Hematopoietic multipotent progenitor cell treated with erythropoietin and hydrocortisone succinate and interleukin-3 and kit ligand, for 4 days (in vitro differentiated cells): Measurements from ENCODE around the gene STEAP1B.
A peak's percentile ranks its signal among the peaks of the same experiment; 100 is the strongest.
"Not testable (repeated sequence)": the region's sequence is repeated elsewhere in the genome, so short reads cannot be mapped to it uniquely, and the experiment has no call there.

ENCODE experiments used
- DNase-seq: peaks from one replicate; pipeline ENCODE4 v3.0.0-alpha.2; 2015

STEAP1B gene

DNA sequence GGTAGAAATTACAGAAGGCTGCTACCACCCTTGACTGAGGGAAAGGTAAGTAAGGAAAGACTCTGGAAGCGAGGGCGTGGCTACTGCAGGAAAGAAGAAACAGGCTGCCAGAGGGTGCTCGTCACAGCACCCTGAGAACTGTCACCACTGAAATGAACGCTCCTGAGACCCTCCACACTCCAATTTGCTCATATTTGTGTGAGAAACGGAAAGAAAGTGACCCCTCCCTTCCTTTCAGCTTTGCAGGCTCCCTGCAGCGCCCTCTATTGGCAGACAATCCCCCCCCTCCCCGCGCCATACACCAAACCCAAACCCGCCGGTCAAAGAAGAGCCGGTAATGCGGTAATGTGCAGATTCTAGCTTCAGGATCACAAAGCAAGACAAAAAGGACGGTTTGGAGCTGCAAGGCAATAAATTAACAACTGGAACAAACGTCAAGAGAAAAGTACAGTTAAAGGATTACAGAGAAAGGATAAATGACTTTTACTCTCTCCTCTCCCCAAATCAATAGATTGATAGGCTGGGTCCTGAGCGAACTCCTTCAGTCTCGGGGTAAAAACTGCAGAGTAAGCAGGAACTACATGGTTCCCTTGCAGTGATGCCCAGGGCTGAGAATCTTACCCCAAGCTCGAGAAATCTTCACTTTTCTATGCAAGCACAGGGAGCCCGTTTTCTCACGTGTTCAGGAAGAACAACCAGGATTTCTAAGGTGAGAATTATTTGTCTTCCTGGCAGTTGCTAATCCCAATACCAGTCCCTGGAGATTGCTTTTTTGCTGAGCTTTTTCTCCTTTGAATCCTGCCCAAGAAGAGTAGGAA lies 47.6 kb downstream of the STEAP1B start:
- DNase-seq = peak; percentile 70

GRCh38 chr7:22450013-22450412 lies 50.0 kb downstream of the STEAP1B start:
- DNase-seq = not testable (repeated sequence)

- no peak for DNase-seq
Observed at GRCh38 chr7:22447762-22448161, 52.2 kb downstream of the STEAP1B start.

- no peak for DNase-seq
Observed at GRCh38 chr7:22447008-22447407, 53.0 kb downstream of the STEAP1B start.

DNA sequence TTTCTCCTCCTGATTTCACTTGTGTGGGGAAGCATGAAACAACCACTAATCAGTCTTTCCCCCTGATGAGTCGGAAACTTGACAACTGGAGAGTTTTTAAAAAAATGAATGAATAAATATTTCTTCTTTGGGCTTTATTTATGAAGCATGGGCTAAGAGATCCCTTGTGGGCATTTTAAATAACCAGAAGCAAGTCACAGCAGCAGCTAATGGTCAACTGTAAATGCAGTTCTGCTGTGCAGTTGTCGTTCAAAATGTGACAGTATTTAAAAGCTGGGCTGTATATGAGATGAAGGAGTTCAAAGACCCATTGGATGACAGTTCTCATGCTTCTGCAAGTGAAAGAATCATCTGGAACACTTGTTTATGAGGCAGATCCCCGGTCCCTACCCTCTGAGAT lies 54.1 kb downstream of the STEAP1B start:
- no peak for DNase-seq

DNA sequence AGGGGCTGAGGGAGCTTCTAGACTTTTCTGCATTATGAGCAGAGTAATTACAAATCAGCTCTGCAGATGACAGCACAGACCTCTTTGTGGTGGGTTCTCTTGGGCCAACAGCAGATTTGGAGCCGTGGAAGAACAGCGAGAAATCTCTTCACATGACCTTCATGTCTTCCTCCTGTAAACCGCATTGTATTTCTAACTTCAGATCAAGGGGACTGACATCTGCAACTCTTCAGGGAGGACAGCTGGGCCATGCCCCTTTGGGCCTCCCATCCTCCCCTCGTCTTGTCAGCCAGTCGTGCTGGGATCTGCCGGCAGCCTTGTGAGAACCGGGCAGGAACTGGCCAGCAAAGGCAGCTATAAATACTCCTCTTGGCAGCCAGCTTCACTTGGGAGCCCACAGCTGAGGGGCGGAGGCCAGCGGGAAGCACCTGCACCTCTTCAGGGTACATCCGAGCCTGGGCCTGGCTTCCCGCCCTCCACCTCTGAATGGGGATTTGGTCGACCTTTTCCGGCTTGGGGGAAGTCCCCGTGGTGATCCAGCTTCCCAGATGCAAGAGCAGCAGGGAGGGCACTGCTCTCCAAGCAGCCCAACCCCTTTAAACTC lies 54.7 kb downstream of the STEAP1B start:
- peak; percentile 25 for DNase-seq

- DNase-seq = no peak
Observed at GRCh38 chr7:22444181-22444971, 55.6 kb downstream of the STEAP1B start.

- DNase-seq = peak; percentile 55
Observed at GRCh38 chr7:22443370-22444180, 56.4 kb downstream of the STEAP1B start.

DNA sequence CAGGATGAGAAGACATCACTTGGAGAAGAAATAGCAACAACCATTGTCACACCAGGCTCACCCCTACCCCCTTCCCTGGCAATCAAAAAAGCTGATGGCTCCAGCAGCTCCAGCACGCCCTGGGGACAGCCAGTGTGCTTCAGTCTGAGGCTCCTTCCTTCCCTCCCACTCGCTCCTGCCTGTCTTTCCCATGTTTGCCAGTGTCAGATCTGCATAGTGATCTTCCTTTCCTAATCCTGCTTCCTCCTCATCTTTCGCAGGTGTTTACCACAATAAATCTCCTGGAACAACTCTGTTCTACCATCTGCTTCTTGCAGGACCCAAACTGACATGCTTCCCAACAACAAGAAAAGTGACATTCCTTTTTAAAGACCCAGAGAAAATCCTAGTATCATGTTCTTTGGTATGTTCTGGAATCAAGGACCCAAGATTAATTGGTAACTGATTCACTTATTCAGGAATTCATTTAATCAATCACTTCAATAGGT lies 57.1 kb downstream of the STEAP1B start:
- DNase-seq = no peak

DNA sequence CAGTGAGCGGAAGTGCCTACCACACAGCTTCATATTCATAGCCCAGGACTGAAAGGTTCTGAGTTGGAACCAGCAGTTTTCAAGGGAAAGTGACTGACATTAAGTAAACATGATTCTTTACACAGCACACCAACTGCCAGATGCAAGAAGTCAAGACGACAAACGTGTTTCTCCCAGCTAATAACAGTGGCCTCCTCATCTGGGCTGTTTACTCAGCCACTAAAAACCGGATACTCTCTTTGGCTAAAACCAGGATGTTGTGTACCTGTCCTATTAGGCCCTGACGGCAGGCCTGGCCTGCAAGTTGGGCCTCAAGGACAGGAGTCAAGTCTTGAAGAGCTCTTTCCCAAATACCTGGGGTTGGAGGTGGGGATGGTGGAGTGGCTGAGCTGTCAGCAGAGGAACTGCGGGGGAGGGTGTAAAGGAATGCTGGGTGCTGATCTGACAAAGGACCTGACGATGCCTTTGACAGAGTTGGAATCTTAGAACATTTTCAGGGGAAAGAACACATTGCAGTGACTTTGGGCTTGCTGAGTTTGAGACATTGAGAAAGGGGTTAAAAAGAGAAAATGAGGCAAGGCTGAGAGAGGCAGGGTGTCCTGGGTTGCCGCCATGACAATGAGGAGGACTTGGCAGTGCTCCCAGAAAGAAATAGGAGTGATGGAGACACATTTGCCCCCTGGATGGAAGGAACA lies 57.7 kb downstream of the STEAP1B start:
- DNase-seq = no peak

GRCh38 chr7:22441157-22441556 lies 58.8 kb downstream of the STEAP1B start:
- no peak for DNase-seq

- no peak for DNase-seq
Observed at GRCh38 chr7:22438994-22439393, 61.0 kb downstream of the STEAP1B start.

DNA sequence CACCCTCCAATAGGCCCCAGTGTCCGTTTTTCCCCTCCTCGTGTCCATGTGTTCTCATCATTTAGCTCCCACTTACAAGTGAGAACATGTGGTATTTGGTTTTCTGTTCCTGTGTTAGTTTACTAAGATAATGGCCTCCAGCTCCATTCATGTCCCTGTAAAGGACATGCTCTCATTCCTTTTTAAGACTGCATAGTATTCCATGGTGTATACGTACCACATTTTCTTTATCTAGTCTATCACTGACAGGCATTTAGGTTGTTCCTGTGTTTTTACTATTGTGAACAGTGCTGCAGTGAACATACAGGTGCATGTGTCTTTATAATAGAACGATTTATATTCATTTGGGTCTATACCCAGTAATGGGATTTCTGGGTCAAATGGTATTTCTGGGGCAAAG lies 63.4 kb downstream of the STEAP1B start:
- not testable (repeated sequence) for DNase-seq

GRCh38 chr7:22435720-22436119 lies 64.3 kb downstream of the STEAP1B start:
- DNase-seq = no peak

DNA sequence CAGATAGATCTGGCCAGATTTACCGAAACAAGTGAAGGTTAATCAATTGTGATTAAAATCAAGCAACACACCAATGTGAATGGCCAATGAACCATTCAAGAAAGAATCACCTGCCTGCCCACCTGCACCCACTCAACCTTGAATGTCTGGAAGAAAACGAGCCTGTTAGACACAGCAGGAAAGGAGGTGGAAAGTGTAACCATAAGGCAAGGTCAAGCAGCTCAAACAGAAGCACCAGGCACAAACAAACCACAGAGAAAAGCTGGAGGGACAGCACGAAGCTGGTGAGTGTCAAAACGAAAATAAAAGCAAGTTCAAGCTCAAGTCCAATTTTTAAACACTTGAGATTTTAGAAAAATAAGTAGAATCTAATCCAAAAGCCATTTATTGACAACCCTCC lies 64.9 kb downstream of the STEAP1B start:
- DNase-seq = no peak

GRCh38 chr7:22433710-22434460 lies 66.1 kb downstream of the STEAP1B start:
- no peak for DNase-seq

- DNase-seq = not testable (repeated sequence)
Observed at GRCh38 chr7:22433165-22433700, 66.8 kb downstream of the STEAP1B start.

- no peak for DNase-seq
Observed at GRCh38 chr7:22432203-22432718, 67.7 kb downstream of the STEAP1B start.

DNA sequence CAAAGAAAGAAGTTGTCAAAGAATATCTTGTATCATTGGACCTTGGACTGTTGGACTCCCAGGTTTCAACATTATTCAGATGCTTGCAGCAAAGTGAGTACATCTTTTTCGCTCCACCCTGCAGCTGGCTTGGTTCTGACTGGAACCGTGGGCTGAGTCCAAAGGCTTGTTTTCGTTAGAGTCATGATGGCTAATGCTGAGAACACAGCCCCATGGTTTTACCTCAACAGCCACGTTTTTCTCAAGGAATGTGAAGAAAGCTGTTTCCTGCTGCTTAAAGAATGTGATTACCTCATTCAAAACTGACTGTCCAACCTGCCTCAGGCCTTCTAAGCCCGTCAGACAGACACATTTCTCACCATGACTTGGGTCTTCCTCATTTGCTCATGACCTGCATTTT lies 69.5 kb downstream of the STEAP1B start:
- DNase-seq = no peak

GRCh38 chr7:22429386-22429785 lies 70.6 kb downstream of the STEAP1B start:
- no peak for DNase-seq

DNA sequence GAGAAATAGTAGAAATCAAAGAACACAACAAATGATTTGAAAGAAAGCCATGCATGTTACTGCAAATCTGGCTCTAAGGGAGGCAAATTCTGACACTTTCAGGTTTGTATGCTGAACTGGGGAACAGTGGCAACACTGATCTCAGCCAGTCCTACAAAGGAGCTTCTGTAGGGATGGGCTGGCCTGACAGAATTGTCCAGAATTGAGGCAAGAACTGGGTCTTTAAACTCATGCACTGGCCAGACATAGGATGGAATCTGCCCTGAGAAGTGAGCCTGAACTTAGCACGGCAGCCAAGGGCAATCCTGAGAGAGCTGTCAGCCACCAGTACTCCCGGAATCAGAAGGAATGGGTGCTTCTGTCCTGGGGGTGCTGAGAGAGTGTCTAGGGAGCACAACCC lies 72.1 kb downstream of the STEAP1B start:
- DNase-seq = no peak
